Measurements from ENCODE around the gene DYNC1I2.

DYNC1I2 gene

DNA sequence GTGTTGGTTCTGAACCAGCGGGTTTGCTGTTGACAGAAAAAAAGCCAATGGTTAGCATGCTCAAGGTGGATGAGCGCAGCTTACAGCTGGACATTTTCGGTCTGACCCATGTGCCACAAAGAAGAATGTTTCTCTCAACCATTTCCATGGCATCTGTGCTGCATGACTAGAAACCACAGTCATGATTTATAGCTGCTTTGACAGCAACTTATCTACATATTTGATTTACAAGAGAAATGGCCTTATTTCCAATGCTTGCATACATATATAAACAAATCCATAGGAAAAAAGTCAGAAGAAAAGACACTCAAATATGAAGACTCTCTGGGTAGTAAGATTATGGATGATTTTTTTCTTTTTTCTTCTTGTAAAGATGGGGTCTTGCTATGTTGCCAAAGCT lies 98.2 kb downstream of the DYNC1I2 start:
- DNase-seq: no peak

DNA sequence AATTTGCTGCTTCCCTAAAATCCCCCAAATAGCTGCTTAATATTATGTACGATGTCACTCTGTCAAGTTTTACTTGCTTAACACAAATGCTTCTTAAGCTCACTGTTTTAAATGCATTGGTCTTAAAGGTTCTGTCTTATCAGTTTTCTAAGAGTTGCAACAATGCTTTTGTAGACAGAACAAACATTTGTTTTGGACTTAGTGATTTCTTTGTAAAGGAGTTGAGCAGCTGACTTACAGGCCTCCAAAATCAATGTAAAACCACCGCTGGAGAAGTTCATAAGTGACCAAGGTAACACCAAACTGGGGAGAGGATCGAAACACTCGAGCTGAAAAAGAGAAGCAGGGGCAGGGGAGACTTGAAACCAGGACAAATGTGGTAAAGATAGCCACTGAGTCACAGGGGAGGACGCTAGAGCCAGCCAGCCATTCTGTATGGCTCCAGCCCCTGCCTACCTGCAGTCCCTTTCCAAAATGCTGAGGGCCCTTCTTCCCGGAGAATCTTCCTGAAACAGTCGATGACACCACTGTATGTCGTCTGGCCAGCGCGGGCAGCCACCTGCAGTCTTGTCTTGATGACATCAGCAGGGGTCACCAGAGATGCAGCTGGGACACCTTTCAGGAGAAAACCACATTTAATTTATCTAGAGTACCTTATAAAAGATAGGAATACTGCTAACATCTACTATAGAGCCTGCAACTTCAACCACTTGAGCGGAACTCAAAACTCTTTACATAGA lies 100.2 kb downstream of the DYNC1I2 start:
- DNase-seq: no peak

DNA sequence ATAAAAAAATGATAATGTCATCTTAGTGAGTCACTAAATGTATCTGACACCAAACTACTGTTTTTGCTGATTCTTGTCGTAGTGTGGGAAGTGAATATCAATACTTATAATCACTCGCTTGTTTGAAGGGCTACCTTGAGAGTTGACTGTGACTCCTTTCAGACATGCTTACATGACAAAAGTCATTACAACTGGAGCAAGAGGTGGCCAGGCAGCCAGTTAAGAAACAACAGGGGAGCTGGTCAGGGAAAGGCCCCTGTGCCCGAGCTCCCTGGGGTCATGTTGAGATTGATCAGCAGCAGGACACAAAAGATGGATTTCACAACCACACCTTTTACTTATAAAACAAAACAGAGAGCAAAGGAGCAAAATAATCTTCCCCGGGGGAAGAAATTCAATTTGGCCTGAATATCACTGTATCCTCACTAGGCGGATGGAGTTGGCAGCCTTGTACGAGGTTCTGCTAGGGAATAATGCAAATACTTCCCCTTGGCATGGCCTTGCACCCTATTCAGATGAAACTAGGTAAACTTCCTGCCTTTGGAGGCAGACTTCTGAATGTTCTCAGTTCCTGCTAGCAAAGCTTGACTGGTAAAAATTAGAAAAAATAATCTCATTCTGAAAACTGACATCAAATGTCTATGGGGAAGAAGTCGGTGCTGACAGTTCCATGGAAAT lies 101.2 kb downstream of the DYNC1I2 start:
- DNase-seq: no peak

DNA sequence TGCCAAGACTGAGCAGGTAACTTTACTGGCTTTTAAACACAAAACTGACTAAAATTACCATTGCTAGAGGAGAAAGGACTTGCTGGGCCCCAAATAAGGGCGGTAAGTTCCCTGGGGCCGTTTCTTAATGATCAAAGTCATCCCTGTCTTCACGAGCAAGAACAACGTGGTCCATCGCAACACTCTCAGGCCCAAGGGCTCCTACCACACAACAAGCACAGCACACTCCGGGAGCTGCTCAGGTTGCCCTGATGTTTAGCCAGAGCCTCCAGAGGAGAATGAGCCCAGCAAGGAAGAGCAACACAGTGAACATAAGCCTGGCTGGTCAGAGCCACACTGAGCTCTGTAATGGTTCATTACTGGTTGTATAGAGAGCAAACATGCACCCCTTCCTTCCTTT lies 102.7 kb downstream of the DYNC1I2 start:
- no peak for DNase-seq

DNA sequence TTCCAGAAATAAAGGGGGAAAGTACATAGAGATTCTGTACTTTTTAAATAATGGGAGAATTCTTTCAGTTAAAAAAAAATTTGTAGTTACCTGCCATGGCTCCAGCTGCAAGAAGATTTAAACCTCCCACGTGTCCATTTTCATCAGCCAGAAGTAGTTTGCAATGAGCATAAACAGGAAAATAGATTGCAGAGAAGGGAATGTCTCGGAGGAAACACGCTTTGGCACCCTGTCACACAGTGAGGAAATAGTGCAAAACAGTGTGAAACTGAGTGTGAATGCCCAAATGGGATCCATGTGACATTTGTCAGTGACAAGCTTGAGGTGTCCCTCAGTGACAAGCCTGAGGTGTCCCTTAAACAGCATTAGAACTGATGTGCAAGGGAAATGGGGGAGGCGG lies 104.1 kb downstream of the DYNC1I2 start:
- no peak for DNase-seq

DNA sequence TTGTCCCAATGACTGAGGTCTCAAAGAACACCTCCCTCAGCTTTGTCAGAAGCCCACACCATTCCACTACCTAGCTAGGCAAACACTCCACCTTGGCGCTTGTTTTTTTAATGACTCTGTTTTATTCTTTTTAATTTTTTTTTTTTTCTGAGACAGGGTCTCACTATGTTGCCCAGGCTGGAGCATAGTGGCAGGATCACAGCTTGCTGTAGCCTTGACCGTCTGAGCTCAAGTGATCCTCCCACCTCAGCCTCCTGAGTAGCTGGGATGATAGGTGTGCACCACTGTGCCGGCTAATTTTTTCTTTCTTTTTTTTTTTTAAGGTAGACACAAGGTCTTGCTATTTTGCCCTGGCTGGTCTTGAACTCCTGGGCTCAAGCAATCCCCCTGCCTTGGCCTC lies 104.9 kb downstream of the DYNC1I2 start:
- no peak for DNase-seq

DNA sequence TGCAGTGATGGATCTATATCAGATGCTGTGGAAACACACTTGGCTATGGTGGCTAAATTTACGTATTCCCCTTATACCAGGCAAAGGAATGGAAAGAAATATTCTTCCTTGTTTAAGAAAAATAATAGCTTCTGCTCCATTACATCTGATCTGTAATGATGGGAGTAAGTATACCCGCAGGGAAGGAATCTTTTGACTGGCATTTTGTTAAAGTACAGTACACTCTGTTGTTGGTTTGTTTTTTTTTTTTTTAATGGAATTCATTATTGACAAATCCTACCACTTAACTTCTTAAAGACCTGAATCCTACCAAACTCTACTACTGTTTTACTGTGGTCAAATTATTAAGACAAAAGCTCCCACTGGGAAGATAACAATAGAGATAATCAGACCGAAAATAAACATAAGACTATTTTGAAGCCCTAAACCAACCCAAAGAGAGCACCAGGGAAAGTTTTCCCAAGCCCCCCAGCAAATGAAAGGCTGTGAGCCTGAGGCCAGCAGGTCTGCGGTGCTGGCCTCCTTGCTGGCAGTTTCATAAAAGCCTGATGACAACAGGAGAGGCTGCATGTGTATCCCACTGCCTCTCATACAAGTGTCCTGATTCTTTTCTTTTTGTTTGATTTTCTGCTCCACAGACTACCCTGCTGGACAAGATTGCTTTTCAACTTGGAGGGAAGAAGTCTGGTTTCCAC lies 105.8 kb downstream of the DYNC1I2 start:
- no peak for DNase-seq

DNA sequence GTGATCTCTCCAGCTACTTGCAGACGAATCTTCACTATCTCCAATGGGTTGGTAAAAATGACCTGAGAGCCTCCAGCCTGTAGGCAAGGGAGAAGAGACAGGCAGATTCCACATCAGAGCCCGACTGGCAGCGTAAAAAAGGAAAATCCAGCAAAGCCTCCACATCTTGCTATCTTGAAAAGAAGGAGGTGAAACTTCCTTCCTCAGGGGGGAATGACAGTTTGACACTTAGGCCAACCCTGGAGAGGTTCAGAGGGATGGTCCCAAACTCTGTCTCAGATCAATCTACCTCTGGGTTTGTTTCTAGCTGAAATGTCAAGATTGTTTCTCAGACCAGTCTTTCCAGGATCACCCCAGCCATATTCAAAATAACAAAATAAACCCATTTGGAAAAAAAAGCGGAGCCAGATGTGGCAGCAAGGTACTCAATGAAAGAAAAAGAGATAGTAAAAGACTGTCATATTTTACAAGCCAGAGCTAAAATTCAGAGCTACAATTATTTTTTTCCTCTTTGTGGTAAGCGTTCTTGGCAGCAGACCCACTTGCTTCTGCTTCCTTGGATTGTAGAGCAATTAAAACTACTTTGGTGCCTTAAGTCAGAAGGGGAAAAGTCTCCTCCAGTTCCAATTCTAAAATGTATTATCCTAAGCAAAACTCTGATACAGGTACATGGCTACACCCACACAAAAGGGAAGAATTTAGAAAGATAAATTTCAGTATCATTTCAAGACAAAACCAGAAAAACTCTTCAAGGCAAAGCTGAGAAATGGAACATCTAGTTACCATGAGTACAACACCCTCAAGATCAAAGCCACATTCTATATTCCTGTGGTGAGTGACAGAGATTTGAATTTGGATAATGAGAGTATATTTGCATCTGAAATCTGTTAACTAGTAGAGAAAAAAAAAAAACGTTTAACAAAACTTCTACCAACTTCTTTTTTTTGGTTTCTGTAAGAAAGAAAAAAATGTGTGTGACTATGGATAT lies 106.7 kb downstream of the DYNC1I2 start:
- DNase-seq: no peak

DNA sequence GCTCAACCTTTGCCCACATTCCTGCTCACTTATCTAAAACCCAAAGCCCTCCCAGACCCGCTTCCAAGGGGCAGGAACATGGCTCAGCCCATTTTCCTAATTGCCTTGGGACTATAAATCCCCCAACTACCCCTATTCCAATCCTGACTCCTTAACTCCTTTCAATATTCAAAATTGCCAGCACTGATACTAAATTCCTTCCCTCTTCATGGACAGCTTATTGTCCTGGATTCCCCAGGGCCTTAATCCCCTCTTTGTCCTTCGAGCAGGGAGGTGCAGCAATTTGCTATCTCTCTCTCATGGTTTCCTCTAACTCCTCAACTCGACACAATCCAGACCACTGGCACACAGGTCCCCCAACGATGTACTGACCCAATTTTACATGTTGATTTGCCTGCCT lies 107.6 kb downstream of the DYNC1I2 start:
- no peak for DNase-seq

All from activated effector memory CD4-positive, alpha-beta T cell treated with anti-CD3 and anti-CD28 coated beads, Interleukin-2, amount 50 U/mL, for 16 hours (primary cell).